SK-MEL-5 (cell line): Measurements from ENCODE around the gene C16orf92. TPM values are rescaled to one million over a fixed set of nuclear protein-coding genes. Genes with fewer than 3 reads are reported as not detected.

Source experiments
- DNase-seq: peaks from one replicate; pipeline ENCODE4 v3.0.0-alpha.2; 2016; ENCODE audit warnings: low read depth, low spot score
- in situ Hi-C: cut with HindIII; loops from 2 replicates; pipeline ENCODE4 v1.10.0; 2016; ENCODE audit warnings: low sequenced_read_pairs, high pct_unique_total_duplicates, low pct_unique_long_range_greater_than_20kb
- total RNA-seq: library from RNA; depleted of rRNA; stranded (reverse); fragments of >200 nt; shearing (Covaris generic); gene quantifications from 2 replicates; pipeline ENCODE4 v1.2.3, GENCODE V29; 2014

C16orf92 gene
- total RNA-seq, 1 experiment from 2014 or later, result not detected

DNA sequence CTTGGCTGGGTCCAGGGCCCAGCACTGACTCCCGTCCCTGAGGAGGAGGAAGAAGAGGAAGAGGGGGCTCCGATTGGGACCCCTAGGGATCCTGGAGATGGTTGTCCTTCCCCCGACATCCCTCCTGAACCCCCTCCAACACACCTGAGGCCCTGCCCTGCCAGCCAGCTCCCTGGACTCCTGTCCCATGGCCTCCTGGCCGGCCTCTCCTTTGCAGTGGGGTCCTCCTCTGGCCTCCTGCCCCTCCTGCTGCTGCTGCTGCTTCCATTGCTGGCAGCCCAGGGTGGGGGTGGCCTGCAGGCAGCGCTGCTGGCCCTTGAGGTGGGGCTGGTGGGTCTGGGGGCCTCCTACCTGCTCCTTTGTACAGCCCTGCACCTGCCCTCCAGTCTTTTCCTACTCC is 36.1 kb upstream of the C16orf92 start:
- in situ Hi-C loops, result no loop called here
- no peak for DNase-seq

DNA sequence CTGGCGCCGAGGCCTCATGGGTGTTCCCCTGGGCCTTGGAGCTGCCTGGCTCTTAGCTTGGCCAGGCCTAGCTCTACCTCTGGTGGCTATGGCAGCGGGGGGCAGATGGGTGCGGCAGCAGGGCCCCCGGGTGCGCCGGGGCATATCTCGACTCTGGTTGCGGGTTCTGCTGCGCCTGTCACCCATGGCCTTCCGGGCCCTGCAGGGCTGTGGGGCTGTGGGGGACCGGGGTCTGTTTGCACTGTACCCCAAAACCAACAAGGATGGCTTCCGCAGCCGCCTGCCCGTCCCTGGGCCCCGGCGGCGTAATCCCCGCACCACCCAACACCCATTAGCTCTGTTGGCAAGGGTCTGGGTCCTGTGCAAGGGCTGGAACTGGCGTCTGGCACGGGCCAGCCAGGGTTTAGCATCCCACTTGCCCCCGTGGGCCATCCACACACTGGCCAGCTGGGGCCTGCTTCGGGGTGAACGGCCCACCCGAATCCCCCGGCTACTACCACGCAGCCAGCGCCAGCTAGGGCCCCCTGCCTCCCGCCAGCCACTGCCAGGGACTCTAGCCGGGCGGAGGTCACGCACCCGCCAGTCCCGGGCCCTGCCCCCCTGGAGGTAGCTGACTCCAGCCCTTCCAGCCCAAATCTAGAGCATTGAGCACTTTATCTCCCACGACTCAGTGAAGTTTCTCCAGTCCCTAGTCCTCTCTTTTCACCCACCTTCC is 35.5 kb upstream of the C16orf92 start:
- in situ Hi-C loops, result no loop called here
- DNase-seq, result no peak

DNA sequence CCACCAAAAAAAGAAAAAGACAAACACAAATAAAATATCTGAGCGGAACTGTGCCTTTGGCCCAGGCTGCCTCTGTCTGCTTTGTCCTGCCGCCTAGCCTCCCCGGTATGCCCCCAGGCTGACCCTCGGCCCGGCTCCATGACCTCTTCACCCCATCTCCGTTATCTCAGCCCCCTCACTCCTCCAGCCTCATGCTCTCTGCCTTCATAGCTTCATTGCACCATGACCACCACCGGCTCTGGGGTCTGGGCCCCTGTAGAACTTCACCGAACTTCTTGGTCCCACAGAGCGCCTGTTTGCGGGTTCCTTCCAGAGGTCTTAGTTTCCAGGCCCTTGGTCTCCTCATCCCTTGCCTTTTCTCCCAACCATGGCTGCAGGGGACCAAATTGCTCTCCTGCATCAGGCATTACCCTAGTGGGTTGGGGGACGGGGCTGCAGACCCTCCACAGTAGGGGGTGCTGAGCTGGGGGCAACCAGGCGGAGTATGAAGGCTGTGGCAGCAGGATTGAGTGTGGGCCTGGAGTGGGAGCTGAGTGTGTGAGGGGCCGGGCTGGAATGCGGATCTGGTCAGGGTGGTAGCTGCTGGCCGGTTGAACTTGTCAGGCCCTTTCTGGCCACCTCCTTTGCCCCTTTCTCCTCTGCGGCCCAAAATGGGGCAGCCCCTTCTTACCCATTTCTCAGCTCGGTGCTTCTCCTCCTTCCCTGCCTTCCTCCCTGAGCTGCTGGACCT is 34.5 kb upstream of the C16orf92 start:
- in situ Hi-C loops, result no loop called here
- DNase-seq, result no peak

DNA sequence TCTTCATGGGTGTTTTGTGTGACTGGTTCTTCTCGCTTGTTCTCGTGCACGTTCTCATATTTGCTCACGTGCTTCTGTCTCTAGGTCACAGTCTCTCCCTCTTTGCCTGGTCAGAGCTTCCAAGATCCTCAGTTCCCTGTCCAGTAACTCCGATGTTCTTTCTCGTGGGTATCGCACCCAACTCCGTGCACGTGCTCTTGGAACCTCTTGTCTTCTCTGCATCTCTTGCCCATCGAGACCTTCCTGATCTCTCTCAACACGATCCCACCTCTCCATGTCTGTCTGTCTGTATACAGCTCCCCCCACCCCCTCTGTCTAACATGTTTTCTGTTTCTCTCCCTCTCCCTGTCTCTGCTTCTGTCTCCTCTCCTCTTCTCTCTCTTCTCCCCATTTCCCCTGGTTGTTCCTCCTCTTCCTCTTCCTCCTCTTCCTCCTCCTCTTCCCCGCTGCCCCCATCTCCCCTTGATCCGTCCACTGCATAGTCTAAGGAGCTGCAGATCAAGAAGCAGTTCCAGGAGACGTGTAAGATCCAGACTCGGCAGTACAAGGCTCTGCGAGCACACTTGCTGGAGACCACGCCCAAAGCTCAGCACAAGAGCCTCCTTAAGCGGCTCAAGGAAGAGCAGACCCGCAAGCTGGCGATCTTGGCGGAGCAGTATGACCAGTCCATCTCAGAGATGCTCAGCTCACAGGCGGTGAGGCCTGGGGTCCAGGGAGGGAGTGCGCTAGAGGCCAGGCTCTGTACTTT is 33.7 kb upstream of the C16orf92 start:
- DNase-seq, result no peak
- in situ Hi-C loops, result no loop called here

DNA sequence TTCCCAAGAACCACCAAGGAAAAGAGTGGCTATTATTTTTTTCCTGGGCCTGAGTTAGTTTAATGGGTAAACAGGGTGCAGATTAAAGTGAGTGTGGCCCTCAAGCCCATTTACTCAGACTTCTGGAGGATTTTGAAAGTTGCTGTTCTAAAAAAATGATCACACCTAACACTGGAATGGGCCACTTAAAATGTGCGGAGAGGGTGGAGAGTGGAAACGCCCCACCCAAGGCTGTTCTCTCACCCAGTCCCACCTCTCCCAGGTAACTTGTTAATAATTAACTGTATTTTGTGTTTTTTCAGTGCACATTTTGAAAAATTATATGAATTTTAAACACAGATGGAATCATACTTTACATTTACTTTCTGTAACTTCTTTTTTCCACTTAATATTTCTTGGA is 33.0 kb upstream of the C16orf92 start:
- no peak for DNase-seq
- in situ Hi-C loops, result no loop called here

DNA sequence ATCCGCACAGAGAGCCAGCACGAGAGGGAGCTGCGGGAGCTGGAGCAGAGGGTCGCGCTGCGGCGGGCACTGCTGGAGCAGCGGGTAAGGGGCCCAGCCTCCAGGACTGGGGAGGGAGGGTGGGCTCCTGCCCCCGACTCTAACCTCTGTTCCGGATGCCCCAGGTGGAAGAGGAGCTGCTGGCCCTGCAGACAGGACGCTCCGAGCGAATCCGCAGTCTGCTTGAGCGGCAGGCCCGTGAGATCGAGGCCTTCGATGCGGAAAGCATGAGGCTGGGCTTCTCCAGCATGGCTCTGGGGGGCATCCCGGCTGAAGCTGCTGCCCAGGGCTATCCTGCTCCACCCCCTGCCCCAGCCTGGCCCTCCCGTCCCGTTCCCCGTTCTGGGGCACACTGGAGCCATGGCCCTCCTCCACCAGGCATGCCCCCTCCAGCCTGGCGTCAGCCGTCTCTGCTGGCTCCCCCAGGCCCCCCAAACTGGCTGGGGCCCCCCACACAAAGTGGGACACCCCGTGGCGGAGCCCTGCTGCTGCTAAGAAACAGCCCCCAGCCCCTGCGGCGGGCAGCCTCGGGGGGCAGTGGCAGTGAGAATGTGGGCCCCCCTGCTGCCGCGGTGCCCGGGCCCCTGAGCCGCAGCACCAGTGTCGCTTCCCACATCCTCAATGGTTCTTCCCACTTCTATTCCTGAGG is 32.0 kb upstream of the C16orf92 start:
- no peak for DNase-seq
- in situ Hi-C loops, result no loop called here

DNA sequence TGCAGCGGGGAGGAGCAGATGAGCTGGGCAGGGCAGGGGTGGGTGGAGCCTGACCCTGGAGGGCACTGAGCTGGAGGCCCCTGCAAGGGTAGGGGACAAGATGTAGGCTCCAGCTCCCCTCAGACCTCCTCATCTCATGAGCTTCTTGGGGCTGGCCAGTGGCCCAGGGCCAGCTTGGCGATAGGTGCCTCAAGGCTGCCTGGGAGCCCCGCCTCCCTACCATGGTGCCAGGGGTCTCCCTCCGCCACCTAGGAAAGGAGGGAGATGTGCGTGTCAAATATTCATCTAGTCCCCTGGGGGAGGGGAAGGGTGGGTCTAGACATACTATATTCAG is 31.5 kb upstream of the C16orf92 start:
- in situ Hi-C loops, result no loop called here
- DNase-seq, result no peak

DNA sequence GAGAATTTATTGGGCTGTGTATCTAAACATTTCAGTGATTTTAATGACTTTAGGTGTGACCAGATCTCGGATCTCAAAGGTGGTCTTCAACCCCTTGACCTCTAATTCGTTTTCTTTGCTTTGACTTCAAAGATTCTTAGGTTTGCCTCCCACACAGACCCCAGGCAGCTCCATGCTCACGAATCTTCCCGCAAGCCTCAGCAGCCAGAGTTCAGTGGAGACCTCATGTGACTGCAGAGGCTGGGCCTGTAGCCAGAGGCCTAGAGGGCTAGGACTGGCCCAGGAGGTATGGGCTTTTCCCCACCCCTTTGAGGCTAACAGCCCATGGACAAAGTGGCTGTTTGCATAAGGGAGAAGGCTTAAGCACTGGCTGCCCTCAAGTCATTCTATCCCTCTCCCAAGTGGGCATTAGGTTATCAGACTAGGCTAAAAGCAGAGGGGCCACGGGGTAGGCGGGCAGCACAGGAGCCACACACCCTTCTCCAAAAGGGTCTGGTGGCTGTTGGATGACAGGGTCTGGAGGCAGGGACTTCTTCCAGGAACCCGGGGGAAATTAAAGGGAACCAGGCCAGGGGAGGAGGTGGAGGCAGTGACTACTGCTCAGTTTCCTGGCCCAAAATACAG is 30.5 kb upstream of the C16orf92 start:
- peak; percentile 48 for DNase-seq
- in situ Hi-C loops, result no loop called here

DNA sequence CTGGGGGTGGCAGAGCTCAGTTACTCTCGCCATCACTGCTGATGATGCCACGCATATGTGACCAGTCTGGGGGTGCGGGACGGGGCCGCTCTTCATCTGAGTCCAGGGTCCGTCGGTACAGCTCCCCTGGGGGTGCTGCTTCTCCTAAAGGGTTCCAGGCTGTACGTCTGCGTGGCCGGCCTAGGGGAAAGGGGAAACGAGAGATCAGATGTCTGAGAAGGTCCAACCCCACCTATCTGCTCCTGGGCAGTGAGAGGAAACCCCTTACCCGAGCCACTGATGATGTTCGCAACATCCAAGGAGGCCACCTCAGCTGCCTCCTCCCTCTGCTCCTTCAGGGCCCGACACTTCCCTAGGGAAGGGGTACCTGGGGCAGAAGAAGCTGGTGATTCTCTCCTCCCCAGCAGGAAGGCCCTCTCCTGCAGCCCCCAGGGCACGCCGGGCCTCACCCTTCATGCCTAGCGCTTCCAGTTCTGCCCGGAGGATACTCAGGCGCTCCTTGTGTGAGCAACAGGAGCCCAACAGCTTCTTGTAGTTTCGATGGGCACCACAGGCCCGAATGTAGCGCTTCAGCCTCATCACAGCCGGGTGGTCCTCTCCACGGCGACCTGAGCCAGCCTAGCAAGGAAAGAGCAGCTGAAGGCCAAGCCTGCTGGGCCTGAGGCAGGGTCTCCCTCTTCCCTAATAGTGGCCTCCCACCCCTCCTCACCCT is 29.7 kb upstream of the C16orf92 start:
- in situ Hi-C loops, result no loop called here
- DNase-seq, result no peak

DNA sequence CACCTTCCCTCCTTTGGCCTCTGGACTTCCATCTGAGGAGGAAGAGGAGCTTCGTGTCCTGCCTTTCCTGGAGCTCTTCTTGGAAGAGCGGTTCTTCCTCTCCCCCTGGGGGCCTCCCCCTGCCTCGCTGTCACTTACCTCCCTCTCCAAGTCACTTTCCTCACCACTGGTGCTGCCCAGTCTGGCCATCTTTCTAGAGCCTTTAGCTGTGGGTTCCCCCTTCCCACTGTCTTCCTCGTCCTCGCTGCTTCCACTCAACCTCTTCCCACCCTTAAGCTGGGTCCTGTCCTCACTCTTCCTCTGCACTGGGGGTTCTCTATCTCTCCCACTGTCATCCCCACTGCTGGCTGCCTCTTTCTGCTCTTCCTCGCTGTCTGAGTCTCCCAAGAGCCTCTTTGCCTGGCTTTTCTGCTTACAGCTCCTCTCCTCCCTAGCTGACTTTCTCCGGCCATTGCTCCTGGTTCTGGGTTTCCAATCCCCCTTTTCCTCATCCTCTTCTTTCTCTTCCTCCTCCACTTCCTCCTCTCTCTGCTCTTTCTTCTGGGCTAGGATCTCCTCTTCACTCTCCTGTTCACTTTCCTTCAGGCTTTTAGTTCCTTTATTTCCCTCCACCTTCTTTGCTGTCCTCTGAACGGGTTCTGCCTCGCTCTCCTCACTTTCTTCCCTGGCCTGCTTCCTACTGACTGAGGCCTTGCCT is 28.9 kb upstream of the C16orf92 start:
- no peak for DNase-seq
- in situ Hi-C loops, result no loop called here

DNA sequence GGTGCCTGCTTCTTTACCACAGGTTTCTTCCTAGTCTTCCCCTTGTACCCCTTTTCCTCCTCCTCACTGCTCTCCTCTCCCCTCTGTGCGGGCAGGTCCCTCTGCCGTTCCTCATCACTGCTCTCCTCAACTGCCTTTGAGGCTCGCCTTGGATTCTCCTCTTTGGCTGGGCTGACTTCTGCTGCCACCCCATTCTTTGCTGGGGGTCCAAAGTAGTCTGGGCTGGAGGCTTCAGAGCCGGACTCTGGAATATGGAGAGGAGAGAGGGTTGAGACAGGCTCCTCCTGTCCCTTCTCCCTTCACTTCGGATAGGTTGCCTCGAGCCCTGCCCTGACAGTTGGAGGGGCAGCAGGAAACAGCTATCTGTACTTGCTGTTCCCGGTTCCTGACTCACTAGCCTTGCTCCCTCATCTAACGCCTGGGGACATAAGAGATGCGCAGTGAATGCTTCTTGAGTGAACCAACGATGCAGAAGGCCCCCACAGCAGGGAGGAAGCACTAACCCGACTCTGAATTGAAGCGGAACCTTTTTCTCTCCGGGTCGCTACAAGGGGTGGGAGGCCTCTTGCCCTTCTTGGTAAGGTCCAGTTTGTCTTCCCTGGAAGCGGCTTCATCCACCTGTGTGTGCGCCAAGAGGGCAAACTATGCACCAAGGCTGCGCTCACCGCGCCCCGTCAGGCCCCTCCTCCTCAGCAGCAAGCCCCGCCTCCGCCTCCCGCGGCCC is 28.2 kb upstream of the C16orf92 start:
- in situ Hi-C loops, result no loop called here
- DNase-seq, result peak; percentile 7

DNA sequence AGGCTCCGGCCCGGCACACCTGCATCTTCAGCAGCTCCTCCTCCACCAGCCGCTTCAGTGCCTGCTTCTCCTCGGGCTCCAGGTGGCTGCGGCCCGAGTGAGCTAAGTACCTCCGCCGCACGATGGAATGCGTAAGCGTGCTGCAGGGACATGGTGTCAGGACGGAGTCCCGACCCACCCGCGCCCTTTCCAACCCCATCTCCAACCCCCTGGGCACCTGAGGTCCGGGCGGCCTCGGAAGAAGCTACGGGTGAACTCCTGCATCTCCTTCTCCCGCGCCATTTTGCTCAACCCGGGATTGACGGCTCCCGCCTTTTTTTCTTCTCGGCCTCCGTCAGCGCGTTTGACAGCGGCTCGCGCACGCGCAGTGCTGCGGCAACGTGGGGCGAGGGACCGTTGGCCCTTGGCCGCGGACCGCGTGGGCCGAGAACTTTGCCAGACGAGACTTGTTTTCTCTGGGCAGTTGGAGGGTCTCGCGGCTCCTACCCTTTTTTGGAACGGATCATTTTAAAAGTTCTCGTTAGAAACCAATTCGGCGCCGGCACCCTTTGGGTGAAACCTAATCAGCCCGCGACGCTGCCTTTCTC is 27.6 kb upstream of the C16orf92 start, which contains the start of gene HIRIP3:
HIRIP3 (minus strand) TSS at position 294 of the 587 bp plus-strand sequence; CDS start at position 282, 12 bp downstream.
- DNase-seq, result peak; percentile 82
- in situ Hi-C loops, result no loop called here

DNA sequence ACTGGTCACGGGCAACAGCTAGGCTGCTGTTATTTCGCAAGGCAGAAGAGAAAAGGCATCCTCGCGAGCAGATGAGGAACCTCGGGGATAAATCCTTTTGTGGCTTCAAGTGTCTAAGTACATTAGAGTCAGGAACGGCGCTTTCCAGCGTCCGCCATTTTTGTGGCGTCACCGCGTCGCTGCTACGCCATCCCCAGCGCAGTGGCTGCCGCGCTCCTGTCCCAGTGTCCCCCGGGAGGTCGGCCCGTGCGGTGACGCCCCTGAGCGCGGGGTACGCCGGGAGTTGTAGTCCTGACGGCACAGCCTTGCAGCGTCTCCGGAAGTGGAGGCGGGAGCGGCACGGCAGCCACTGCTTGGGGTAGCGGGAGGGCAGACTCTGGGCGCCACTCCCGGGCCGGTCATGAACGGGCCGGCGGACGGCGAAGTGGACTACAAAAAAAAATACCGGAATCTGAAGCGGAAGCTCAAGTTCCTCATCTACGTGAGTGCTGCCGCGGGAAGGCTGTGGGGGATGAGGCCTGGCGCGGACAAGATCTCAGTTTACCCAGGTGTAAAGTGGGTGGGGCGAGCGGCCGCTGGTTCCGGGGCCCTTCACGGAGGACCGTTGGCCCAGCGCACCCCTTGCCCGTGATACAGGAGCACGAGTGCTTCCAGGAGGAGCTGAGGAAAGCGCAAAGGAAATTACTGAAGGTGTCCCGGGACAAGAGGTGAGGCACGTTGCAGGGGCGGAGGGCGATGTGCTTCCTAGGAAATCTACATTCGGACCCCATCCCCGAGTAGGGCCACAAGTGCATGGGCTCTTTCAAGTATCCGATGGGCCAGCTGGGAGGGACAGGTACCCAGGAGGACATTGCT is 26.9 kb upstream of the C16orf92 start, which contains the start of gene INO80E:
INO80E (plus strand) TSS at position 331 of the 855 bp plus-strand sequence; CDS start at position 401, 70 bp downstream.
- peak; percentile 93 for DNase-seq
- in situ Hi-C loops, result no loop called here

DNA sequence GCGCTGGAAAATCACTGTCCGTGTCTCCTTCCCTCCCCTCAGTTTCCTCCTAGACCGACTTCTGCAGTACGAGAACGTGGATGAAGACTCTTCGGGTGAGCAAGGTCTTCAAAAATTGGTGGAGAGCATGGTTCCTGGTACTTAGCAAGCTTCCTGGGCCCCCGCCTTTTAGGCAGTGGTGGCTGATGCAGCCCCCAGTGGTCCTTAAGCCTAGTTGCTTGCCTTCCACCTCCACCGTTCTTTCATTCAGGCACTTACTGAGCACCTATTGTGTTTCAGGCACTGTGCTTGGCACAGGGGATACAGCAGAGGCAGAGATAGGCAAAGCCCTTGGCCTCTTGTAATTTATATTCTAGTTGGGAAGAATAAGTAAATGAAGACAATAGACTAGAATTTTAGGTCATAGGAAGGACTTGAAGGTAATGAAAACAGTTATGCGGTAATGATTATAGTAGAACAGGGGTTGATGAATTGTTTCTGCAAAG is 26.2 kb upstream of the C16orf92 start:
- no peak for DNase-seq
- in situ Hi-C loops, result no loop called here

DNA sequence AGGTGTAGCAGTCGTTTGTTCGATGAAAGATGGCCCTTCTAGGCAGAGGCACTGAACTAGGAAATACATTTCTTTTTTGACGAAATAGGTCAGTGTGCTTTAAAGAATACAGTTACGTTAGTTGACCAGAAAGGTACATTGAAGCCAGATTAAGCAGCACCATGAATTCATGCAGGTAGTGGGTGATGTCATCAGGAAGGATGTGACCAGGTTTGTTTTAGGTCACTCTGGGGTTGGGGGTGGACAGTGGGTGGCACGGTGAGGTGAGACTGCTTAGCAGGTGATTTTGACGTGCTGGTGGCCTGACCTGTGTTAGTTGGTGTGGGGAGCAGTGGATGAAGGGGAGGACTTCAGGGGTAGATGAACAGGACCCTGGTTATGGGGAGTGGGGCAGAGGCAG is 23.4 kb upstream of the C16orf92 start:
- in situ Hi-C loops, result no loop called here

More for the DNA sequence above, 23.4 kb upstream of the C16orf92 start:
- DNase-seq, result no peak
